NOMO-1 treated with DMSO at 0.1 percent for 48 hours (cell line): ENCODE data around the gene LRMDA.

ENCODE experiments used
- DNase-seq: peaks from one replicate; lab custom pipeline; 2025; ENCODE audit not compliant: unreplicated experiment; lab: John Stamatoyannopoulos, UW

Gene LRMDA

DNA sequence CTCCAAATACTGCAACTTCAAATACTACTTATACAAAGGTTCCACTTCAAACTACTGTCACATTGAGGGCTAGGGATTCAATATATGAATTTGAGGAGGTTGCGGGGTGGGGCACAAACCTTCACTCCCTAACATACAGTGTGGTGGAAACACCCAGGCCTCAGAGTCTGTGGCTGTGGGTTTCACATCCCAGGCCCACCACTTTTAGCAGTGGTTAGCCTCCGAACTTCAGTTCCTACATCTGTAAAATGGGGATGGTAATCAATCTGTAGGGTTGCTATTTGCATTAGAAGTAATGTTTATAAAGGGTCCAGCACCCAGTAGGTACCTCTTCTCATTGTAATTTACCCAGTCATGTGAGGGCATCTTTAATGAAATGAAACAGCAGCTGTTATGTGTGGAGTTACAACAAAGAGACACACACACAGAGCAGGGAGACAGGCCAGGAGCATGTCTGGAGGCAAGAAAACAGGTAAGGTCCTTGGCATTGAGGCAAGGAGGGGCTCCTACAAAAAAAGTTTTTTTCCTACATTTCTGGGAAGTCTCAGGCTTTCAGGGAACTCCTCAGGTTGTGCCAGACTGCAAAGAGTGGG lies 570.9 kb downstream of the LRMDA start:
- no peak for DNase-seq

DNA sequence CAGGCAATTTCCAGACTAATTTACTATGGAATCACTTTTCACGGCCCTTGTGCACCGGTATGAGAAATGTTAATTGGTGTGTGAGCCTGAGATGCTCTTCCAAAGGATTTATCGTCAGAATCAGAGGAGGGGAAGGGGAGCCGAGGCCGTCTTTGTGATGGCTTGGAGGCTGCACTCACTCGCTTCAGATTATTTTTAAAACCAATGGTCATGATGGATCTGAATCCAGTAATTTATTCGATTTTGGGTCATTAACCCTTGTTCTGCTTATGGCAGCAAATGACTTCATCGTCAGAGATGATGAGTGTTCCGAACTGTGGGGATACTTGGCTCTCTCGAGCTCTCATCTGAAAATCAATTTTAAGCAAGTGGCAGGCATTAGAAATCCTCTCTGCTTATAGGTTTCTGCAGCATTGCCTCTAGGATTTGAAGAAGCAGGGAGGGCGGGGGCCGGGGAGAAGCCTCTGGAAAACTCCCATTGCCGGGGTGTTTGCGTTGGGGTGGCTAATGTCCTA lies 576.3 kb downstream of the LRMDA start:
- no peak for DNase-seq

DNA sequence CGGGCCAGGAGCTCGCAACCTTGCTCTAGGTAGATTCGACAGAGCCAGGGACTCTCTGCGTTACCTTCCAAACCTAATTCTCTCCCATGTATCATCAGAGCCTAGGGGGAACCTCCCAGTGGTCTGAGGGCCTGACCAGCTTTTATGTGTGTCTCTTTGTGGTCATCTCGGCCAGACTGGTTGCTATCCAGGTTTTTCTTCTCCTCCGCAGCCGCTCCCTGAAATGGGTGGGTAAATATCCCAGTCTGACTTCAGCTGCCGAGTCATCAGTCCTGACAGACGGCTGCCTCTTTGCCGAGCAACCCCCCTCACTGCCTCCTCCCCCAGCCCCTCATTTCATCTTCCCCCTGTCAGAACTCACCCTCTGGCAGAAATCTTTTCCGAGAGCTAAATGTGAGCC lies 578.1 kb downstream of the LRMDA start:
- DNase-seq = no peak

DNA sequence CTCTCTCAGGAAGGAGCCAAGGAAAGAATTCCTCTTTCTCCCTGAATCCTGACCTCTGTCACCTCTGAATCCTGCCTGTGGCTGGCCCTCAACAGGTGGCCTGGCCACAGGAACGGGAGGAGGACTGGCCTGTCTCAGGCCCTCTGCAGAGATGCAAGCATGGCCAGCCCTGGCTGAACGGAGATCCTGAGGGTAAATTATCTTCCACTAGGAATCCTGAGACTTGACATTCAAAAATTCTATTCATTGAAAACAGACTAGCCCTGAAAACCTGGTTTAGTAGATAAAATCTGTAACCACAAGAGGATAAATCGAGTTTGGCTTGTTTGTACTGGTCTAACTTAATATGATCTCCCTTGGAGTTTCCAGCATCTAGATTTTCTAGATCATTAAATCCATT lies 579.3 kb downstream of the LRMDA start:
- no peak for DNase-seq

DNA sequence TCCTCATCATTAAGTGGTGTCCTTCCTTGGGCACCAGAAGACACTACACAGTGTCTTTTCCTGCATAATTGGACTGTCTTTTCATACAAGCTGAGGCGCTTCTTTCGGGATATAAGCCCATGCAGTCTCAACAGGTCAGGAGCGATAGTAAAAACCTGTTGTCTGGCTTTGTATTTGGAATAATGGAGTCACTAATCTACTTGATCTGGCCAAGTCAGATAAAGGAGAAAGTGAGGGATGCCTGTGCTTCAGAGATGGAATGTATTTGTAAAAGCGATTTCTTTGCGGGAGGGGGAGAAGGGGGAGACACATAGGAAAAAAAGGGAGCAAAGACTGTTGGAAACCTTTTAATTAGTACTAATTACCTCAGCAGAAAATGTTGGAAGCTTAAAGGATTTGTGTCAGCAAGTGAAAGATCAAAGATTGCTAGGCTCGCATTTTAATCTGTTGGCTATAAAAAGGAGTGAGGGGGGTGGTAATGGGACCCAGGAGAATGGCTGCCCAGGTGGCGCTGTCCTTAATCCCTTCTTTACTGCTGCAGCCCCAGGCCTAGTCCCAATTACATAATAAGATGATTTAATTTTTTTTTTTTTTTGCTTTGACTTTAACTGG lies 581.4 kb downstream of the LRMDA start:
- no peak for DNase-seq

DNA sequence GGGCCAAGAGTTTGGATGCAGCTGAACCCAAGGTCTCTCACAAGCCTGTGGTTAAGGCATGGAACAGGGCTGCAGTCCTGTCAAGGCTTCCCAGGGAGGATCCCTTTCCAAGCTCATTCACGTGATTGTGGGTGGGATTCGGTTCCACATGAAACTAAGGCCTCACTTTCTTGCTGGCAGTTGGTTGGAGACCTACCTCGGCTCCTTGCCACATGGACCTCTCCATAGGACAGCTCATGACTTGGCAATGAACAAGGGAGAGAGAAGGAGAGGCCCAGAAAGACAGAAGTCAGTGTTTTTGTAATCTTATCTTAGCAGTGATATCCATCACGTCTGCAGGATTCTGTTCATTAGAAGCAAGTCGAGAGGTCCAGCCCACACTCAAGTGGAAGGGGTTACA lies 583.8 kb downstream of the LRMDA start:
- no peak for DNase-seq

DNA sequence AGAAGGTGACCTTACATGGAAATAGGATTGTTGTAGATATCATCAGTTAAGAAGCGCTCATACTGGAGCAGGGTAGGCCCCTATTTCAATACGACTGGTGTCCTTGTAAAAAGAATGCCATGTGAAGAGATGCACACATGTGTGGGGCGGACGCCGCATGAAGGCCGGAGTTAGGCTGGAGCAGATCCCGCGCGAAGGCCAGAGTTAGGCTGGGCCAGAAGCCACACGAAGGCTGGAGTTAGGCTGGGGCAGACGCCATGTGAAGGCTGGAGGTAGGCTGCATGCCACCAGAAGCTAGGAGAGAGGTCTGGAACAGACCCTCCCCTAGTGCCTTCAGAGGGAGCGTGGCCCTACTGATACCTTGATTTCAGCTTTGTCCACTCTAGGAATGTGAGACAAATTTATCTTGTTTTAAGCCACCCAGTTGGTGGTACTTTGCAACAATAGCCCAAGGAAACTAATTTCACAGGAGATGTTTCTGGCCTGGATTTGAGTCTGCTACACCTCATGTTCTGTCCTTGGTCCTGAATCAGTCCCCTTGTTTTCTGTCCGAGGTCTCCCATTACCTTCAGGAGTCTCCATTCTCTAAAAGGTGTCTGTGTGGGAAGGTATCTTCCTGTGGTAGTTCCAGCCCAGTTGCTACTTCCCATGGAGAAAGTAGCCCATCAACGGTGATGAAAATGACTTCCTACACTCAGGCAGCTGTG lies 585.8 kb downstream of the LRMDA start:
- no peak for DNase-seq

DNA sequence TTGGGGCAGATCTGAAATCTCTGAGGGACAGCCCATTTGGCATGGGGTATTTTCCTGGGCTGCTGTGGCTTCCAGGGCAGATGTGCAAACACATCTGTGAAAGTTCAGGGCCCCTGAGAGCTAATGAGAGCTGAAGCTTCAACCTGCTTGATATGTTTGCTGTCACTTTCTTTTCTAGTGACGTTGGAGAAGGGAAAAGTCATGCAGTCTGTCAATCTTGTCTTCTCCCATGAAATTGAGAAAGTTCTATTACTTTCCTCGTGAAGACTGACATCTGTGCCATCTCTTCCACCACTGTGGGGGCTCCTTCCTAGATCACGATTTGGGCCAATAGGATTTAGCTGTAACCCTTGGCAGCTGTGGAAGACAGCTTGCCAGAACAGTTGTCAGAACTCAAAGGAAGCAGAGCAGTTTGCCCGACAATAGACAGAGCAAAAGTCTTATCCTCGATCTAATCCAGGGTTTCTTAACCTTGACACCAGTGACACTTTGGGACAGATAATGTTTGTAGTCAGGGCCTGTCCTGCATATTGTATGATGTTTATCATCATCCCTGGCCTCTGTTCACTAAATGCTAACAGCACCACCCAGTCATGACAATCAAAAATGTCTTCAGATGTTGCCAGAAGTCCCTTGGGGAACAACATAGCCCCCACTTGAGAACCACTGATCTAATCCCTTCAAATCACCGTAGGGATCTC lies 586.5 kb downstream of the LRMDA start:
- no peak for DNase-seq

DNA sequence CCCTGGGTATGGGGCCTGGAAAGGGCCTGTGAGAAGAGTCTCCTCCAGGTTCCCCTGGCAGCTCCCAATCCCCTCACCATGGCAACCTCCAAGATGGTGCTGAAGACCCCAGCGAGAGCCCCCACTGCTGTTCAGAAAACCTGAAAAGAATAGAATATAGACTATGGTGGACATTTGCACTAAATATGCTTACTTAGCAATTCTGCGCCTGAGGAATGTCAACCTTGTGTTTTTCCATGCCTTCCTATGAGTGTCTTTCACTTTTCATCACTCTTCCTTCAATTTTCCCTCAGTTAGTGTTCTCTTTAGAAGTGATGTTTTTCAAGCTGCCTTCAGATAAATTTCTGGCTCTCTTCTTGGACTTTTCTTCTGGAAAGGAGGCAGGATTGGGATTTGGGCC lies 589.2 kb downstream of the LRMDA start:
- DNase-seq = no peak

DNA sequence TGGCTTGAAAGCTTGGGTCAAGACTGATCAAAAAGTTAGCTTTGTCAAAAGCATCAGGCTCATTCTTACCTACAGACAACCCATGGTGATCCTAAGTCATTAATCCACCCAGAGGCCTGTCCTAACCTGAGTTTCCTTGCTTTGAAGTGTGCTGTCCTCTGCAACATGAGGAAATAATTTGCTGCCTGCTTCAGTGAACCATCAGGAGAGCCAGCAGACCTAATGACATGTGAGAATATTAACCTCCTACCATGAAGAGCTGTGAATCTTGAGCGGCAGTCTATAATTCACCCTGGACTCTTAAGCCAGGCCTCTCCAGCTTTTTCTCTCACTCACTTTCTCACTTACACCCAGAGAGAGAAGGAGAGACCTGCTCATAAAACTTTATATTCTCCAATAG lies 590.0 kb downstream of the LRMDA start:
- no peak for DNase-seq

DNA sequence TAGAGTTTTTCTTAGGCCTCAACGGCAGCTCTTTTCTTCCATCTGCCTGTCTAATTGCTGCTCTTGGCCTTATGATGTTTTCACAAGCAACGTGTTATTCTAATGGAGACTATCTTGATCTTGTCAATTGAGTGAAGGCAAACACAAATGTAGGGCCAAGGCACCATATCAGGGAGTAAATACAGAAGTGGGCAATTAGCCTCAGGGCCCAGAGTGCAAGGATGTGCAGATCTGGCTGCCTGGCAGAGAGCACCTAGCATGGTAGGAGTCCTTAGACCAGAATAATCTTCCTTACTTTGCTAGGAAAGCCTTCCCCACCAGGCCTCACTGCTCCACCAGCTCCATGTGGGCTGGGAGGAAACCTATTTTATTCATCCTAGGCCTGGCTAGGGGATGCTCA lies 590.9 kb downstream of the LRMDA start:
- no peak for DNase-seq

DNA sequence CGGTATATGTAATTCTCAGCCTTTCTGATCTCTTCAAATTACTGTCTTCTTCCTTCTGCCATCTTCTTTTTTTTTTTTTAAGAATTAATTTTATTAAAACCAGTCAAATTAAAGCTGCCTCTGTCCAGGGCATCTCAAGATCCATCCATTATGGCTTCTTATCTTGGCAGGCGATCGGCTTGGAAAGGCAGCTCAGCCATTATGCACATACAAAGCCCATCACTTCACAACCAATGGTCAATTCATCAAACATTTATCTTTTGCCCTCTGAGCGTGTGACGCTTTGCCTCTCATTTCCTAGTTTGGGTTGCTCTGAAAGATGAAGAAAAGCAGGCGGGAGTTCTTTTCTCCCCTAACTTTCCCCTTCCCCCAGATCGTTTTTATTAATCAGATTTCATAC lies 591.6 kb downstream of the LRMDA start:
- DNase-seq = no peak

DNA sequence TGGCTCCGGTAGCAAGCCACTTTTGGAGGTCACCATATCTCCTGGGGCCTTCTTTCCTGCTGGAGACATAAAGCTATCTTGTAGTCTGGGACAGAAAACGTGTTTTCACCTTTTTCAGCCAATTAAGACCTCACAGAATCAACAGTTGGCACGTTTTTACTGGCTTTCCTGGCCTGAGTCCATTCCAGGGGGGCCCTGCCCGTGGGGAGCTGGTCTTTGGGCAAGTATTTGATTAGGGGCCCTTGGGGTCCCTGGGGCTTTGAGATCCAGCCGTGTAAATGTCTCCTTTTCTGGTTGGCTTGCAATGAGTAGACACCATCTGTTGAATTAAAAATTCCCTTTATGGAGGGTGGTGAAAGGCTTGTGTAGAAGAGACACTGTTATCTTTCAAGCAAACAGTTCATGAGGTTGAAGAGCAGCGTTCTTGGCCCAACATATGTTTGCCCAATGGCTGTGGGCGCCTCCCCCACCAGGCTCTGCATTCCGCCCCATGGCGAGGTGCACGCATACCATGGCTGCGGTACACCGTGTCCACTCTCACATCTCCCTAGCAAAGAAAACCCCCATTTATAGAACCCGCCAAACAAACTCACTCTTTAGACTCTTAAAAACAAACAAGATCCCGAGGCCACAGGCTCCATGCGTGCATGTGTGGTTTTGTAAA lies 593.2 kb downstream of the LRMDA start:
- DNase-seq = no peak

DNA sequence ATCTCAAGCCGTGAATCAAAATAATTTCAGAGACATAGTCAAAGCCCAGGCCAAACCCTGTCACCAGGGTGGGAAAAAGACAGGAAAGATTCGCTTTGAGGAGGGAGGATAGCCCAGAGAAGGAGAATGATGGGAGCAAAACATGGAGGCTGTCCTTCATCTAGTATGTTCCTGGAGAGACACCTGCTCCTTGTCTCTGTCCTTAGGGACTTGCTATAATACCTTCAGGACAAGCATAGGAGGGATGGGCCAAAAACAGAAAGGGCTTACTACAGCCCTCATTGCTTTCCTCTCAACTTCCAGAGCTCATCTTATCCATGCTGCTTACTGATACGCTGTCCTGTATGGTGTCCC lies 593.7 kb downstream of the LRMDA start:
- no peak for DNase-seq

DNA sequence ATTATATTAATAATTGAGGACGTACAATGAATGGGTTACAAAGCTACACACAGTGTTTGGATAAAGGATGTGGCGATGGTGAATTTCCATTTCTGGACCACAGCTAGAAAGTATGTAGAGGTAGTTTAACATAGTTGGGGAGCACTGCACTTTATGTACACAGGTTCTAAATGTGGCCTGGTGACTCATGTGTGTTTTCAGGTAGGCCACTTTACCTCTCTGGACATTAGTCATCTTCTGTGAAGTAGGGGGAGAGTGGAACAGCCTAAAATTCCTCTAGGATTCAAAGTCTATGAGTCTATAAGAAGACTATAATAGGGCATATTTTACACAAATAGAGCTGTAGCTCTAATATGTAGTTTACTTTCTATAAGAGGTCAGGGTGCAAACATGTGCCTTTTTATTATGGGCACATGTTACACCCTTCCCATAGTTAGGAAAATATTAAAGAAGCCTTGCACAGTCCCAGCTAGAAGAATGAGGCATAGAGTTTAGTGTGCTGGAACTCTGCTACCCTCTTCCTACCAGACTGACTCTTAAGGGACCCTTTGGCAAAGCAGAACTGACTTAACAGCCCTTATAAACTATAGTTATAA lies 594.9 kb downstream of the LRMDA start:
- DNase-seq = no peak

DNA sequence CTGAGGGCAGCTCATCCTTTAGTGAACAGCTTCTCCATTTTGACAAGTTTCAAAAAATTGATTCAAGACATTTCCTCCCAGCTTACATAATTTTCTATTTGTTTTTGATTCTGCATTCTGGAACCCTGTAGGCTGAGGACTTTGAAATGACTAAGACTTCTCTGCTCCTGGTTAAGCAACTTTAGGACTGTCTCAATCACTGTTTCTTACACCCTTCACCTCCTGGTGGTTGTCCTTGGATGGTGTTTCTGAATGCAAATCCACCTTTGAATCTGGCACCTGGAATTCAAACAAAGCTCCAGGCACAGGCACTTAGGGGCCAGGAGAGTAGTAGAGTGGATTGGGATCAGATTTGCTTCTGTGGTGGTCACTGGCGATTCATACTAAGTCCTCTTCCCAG lies 595.5 kb downstream of the LRMDA start:
- peak; percentile 6 for DNase-seq

DNA sequence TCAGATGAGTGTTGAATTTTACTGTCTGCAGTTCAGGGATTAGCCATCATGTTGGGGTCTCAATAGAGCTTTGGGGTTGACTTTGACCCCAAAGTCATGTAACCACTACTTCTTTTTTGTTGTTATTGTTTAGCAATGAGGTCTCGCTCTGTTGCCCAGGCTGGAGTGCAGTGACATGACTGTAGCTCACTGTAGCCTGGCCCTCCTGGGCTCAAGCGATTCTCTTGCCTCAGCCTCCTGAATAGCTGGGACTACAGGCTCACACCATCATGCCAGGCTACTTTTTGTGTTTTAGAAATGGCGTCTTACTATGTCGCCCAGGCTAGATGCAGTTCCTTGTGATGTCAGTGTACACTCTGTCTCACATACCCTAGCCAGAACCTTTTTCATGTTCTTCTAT lies 598.4 kb downstream of the LRMDA start:
- no peak for DNase-seq

DNA sequence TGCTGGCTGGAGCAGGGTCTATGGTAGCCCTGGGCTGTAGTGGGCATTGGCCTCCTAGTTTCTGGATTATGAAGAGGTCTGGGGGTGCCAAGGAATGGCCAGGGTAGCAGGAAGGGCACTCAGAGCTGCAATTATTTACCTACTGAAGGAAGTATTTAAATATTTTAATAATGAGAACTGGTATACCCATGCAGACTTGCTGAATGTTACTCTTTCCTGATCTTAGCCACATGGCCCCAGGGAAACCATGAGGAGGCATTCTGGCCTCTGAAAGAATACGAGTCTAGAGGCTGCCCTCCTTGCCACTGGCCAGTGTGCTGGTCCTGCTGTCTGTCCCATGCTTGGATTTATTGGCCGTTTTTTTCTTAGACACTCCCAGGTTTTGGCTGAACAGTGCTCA lies 599.7 kb downstream of the LRMDA start:
- no peak for DNase-seq

DNA sequence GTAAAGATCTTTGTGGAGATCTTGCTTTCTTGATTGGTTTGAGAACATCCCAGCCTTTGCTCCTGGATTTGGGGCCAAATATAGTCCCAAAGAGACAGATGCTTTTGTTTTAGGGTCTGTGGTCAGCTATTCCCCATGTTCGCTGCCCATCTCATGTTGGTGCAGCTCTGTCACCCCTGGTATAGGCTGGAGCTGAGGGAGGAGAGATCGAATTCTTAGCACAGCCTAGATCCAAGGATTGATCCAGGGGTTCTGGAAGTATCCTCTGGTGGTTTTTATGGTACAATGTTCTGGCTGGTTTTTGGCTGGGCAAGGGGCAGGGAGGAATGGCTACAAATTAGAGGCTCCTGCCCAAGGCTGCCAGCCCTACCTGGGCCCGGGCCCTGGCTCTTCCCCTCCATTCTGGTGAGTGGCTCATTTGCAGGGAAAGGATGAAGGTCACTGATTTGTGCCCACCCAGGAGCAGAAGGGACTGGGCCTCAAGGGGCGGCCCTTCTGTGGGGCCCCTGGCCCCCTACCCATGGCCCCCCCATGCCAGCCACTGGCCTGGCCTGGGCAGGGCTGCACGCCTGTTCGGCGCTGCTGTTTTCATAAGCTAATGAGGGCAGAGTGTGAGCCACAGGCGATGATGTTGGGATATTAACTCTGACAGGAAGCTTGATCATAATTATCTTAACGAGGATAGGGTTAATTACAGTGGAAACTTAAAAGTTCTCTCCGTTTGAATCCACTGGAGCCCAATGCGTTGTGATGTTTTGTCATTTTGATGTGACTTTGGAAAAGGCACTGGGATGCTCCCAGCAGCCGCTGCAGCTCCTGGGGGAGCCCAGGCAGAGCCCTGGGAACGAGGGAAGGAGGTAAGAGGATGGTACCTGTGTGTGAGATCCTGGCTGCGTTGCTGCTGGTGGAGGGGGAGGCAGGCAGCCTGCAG lies 600.6 kb downstream of the LRMDA start:
- no peak for DNase-seq

DNA sequence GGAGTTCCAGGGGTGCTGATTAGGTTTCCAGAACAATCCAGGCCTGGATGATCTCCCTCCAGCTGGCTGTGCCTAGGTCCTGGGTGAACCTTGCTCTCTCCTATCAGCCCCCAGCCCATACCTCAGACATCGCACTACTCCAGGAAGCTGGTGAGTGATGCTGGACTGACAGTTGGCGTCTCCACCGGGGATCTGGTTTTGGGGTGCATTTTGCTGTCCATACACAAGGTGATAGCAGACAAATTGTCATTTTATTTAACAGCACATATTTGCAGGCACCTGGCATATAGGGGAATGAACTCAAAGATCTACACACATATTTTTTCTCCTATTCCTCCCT lies 601.2 kb downstream of the LRMDA start:
- no peak for DNase-seq
